Measurements from ENCODE around the gene ASZ1.
"Not testable (repeated sequence)": the region's sequence is repeated elsewhere in the genome, so short reads cannot be mapped to it uniquely, and the experiment has no call there.

Gene ASZ1, protein sequence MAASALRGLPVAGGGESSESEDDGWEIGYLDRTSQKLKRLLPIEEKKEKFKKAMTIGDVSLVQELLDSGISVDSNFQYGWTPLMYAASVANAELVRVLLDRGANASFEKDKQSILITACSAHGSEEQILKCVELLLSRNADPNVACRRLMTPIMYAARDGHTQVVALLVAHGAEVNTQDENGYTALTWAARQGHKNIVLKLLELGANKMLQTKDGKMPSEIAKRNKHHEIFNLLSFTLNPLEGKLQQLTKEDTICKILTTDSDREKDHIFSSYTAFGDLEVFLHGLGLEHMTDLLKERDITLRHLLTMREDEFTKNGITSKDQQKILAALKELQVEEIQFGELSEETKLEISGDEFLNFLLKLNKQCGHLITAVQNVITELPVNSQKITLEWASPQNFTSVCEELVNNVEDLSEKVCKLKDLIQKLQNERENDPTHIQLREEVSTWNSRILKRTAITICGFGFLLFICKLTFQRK

DNA sequence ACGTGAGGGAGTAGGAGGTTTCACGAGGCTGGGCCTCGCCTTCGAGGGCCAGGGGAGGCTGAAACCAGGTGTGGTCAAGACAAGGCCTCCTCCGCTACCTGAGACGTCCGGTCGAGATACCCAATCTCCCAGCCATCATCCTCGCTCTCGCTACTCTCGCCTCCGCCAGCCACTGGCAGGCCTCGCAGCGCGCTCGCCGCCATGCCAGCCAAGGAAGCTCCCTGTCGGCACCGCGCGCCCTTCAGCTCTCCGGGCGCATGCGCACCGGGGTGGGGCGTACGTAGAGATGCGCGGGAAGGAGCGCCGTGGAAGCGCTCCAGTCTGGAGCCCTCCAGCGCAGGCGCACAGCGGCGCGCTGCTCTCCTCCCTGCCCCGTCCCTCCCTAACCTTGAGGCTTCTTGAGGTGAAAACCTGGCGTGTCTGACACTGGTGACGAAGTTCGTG is at the start of gene ASZ1:
TSS of gene ASZ1 (minus strand) at position 236 of the 444 bp plus-strand sequence. CDS start at position 203, 33 bp downstream.
- DNase-seq (ENCODE audit: low read depth in 1 of 2, low spot score in 1 of 2): no peak

DNA sequence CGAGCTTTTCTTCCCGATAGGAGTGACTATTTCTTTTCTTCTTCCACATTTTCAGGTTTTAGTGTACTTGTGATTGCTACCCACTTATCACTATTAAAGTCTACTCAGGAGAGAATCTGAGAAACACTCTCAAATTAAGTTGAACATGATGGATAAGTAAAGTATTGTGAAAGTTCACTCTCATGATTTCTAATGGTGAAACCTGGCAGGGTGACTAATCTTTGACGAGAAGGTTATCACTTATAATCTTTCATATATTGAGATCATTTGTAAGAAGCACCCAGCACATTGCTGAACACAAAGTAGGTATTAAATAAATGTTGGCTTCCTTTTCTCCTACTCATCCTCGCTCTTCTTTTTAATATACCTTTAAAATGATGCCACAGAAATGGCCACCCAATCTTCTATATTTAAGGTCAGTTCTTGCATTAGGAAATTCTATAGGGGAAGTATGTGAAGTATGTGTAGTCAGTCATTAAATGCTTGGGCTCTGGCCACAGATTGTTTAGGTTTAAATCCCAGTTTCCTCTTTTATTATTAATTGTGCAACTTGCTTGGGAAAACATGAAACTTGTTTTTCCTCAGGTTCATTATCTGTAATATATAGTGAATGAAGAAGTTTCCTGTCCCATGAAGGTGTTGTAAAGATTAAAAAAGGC is 49.4 kb upstream of the ASZ1 start:
- DNase-seq (ENCODE audit: low read depth in 1 of 2, low spot score in 1 of 2): no peak

DNA sequence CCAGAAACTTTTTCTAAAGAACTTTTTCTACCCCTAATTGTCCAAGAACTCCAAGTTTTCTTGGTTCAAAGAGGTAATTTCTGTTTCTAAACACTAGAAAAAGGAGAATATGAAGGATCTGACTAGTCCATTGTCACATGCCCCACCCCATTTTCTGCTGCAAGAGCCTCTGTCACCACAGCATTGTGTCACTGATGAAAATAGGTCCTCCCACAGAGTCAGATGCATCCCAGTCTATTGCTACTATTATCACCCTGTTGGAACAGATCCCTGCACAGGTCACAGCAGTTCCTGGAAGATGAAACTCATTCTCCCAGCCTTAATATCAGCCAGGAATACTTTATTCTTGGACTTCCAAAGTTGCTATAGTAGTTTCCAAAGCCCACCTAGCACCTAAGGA is 45.0 kb upstream of the ASZ1 start:
- no peak for DNase-seq (ENCODE audit: low read depth in 1 of 2, low spot score in 1 of 2)

DNA sequence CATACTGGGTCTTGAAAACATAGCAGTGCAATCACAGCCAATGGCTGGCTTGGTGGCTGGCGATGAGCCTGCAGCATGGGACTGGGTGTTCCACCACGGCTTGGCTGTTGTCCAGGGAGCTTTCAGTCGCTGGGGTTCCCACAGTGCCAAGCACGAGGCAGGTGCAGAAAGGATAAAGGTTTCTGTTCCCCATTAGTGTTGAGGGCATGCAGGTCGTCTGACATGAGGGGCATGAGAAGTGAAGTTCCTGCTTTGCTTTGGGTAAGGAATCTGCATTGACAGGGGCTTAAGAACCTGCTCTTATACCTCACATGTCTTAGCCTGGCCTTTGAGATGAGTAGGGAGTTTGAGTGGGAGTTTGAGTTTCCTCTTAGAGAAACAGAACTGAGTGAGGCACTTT is 43.5 kb upstream of the ASZ1 start:
- no peak for DNase-seq (ENCODE audit: low read depth in 1 of 2, low spot score in 1 of 2)

DNA sequence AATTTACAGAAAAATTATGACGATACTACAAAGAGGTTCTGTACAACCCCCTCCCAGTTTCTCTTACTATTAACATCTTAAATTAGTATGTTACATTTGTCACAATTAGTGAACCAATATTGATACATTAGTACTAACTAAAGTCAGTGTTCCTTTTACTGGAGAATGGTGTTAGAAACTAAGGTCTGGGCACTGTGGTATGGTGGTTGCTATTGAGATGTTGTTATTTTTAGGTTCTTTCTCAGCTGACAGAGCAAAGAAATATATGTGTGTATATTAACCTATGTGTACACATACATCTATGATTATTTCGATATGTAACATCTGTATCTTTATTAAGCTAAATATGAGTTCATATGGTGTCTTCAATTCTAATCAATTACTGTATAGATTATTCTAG is 40.9 kb upstream of the ASZ1 start:
- DNase-seq (ENCODE audit: low read depth in 1 of 2, low spot score in 1 of 2): no peak

DNA sequence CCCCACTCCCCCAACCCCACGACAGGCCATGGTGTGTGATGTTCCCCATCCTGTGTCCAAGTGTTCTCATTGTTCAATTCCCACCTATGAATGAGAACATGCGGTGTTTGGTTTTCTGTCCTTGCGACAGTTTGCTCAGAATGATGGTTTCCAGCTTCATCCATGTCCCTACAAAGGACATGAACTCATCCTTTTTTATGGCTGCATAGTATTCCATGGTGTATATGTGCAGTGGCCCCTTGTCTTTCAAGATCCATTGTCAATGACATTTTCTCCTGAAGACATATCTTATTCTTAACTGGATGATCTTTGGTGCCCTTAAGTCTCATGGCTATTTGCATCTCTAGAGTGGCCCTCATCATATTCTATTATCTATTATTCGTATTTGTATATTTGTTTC is 33.5 kb upstream of the ASZ1 start:
- DNase-seq (ENCODE audit: low read depth in 1 of 2, low spot score in 1 of 2): not testable (repeated sequence)

DNA sequence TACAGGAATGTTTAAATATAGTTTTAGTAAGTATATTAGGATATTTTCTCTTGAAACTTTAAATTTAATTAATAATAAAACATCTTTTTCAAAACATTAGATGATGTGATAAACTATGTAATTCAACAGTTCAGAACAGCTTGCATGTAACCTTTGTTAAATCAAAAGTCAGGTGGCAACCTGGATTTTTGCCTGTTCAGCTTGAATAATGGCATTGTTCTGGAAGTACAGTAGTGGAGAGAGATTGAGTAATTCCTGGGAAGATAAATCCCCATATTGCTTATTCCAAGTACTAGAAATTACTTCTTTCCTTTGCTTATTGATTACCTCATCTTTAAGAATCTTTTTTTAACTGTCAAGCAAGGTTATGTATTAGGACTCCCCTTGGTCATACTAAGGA is 32.4 kb upstream of the ASZ1 start:
- DNase-seq (ENCODE audit: low read depth in 1 of 2, low spot score in 1 of 2): no peak

DNA sequence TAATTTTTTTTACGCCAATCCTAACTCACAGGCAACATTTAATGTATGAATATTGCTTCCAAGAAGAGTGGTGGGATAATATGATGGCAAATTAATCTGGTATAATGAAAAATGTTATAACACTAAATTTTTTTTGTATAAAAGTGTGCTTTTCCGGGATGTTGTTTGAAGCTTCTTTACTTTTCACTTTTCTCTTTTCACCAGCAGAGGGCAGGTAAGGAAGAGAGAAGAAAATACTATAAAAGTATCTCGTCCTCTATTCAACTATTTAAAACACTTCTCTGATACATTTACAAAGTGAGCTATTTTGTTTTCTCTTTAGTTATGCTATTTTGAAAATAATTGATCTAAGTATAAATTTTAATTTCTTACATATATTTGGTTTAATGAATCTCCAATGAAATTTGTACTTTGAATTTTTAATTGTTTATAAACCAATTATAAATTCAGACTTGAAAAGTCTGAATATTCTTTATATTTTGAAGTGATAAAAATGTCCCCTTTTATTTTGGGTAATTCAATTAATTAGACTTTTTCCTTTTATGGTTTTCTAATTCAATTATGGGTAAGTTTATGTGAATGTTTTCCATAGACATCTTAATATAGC is 31.8 kb upstream of the ASZ1 start:
- no peak for DNase-seq (ENCODE audit: low read depth in 1 of 2, low spot score in 1 of 2)

DNA sequence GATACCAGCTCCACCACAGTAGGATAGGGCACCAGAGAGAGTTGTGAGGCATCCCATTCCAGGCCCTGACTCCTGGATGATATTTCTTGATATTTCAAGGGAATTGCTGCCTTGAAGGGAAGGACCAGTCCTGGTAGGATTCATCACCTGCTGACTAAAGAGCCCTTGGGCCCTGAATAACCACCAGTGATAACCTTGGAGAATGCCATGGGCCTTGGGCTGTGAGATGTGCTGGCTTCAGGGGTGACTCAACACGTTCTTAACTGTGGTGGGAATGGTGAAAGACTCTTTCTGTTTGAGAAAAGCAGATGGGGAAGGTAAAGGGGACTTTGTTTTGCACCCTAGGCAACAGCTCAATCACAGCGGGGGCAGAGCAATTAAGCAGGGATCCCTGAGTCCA is 21.4 kb upstream of the ASZ1 start:
- DNase-seq (ENCODE audit: low read depth in 1 of 2, low spot score in 1 of 2): no peak

DNA sequence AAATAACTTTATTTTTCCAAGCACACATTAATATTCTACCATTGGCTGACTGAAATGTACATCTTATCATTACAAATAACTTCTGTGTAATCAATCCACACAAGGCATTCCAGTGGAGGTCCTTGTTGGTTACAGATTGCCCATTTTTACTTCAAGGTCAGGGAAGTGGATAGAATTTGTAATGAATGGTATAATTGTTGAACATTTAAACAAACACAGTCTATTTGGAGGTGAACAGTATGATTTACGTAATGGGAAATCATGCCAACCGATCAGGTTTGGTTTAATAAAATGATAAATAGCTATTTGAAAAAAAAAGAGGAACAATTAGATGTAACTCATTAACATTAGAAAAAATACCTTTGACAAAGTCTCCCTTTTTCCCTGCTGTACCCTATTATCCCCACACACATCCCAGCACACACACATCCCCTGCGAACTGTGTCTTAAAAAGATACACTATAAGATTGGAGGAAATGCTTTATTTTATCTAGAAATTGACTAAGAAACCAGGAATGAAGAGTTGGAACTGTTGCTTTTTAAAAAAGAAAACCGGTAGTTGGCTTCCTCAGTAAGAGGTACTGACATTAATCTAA is 19.0 kb upstream of the ASZ1 start:
- no peak for DNase-seq (ENCODE audit: low read depth in 1 of 2, low spot score in 1 of 2)

DNA sequence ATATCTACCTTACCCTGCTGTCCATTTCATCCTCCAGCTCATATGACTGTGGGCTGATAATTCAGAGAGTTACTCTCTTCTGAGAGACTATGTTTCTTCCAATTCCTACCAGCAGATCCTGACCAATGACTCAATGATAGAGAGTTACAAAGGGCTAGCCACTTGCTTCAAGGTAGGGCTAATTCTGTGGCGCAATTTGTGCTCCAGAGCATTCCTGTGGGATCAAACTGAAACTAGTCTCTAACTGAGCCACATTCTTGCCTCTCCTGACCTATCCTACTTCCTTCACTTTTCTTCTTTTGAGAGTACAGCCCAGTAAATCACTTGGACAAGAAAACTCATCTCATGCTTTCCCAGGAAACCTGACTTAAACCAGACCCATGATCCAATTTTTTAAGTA is 17.9 kb upstream of the ASZ1 start:
- DNase-seq (ENCODE audit: low read depth in 1 of 2, low spot score in 1 of 2): no peak

DNA sequence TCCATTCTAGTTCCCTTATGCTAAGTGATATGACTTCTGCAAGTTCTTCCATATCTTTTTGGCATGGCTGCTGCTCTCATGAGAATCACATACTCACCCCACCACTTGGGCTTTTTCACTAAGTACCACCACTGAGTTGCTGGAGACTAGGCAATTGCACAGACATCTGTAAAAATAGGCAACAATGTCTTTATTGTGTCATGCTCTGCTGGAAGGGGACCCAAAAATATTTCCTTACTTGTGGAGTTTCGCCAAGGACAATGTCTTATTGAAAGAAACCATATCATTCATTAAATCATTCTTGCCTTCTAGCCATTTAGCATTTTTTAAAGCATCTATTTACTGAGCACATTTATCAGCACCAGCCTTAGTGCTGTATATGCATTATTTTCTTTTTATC is 17.4 kb upstream of the ASZ1 start:
- no peak for DNase-seq (ENCODE audit: low read depth in 1 of 2, low spot score in 1 of 2)

DNA sequence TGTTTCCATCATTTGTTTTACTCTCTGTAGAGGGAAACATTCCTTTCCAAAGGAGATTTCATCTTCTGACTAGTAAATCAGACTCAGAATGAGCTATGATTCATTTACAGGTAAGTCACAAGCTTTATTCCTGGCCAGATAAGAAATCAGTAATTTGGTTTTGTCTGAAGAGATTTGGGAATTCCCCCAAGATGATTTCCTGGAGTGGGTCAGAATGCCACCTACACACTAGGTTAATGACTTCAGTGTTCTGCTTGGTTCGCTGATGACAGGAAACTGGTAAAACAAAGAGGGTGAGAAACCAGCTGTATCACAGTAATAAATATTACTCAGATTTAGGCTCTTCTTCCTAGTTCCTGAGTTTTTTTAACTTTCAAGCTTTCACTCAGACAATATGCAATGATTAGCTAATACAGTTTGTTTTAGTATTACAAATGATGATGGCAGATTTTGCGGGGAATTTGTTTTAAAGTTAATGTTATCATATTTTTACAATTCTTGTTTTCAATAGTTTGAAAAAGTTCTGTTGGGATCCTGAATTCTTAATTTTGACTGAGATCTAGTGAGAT is 8.3 kb upstream of the ASZ1 start:
- DNase-seq (ENCODE audit: low read depth in 1 of 2, low spot score in 1 of 2): no peak

DNA sequence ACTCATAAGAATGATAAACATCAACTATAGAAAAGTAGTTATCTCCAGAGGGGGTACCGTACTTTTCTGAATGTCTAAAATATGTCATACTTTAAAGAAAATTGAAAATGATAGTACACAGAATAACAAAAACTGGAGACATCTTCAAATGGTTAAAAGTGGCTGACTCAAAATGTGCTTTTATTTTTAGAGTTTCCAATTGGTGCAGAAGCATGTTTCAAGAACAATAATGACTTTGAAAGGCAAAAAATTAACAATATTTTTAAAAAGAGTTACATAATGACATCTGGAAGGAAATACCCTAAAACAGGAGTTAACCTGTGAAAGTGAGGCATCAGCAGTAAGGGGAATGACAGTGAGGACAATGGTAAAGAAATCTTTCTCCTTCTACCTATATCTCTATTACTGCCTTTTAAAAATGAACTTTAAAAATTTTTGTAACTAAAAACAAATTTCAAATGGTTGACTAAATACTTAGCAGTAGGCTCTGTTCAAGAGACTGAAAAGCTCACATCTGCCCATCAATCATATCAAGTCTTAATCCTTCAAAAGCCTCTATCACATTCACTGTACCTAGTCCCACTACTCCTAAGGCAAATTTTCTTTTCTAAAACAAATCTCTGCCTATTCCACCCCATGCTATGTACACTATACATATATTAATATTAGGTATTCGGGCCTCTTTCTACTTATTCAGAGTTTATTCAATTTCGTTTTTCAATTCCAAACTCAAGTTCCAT is 3.0 kb downstream of the ASZ1 start:
- DNase-seq (ENCODE audit: low read depth in 1 of 2, low spot score in 1 of 2): no peak

DNA sequence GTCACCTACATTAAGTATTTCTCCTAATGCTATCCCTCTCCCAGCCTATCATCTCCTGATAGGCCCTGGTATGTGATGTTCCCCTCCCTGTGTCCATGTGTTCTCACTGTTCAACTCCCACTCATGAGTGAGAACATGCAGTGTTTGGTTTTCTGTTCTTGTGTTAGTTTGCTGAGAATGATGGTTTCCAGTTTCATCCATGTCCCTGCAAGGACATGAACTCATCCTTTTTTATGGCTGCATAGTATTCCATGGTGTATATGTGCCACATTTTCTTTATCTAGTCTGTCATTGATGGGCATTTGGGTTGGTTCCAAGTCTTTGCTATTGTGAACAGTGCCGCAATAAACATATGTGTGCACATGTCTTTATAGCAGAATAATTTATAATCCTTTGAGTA is 12.7 kb downstream of the ASZ1 start:
- DNase-seq (ENCODE audit: low read depth in 1 of 2, low spot score in 1 of 2): not testable (repeated sequence)

DNA sequence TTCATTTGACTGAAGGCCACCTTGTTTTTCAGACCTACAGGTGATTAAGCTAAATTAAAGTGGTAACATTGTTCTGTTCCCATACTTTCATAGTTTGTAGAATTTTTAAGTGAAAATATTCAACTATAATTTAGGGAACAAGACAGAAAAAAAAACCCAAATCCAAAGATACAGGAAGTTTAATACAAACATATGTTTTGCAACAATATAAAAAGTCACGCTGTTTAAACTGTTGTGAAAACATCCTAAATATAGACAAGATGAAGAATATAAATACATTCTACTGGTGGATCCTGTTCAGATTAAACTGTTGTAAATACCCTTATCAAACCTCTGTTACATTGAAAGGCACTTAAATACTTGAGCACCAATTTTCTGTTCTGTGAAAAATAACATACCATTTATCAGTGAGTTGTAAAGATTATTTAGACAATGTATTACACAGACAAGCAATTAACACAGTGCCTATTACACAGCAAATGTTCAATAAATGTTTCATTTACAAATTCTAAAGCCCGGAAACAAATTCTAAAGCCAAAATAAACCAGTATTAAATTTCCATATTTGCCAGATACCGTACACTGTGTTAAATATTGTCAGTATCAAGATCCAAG is 14.2 kb downstream of the ASZ1 start:
- DNase-seq (ENCODE audit: low read depth in 1 of 2, low spot score in 1 of 2): no peak

DNA sequence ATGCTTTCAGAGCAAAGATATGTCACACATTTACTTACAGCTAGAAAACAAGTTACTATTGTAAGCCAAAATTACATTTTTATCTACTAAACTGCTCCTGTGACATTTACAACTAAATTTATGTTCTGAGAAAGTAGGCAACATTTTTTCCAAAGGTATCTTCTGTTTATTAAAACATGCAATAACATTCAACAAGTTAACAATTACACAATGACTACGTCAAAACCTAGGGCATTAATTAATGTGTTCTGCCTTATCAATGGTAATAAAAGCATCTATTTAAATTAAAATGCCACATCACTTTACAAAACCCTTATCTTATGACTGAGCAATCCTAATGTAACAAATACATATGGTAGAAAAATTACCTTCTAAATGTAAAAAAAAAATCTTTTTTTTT is 14.9 kb downstream of the ASZ1 start:
- DNase-seq (ENCODE audit: low read depth in 1 of 2, low spot score in 1 of 2): no peak

DNA sequence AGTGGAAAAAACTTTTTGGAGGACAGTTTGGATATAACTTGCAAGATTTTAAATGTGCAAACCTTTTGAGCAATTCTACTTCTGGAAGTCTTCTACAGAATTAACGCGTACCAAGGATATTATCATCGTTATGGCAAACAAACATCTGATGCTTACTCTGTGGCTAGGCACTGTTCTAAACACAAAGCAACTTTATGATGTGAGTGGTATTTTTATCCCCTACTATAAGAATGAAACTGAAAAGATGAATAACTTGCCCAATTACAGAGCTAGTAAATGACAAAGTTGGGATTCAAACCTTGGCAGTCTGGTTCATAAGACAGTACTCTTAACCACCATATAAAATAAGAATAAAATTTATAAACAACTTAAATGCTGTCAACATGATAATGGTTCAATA is 15.8 kb downstream of the ASZ1 start:
- no peak for DNase-seq (ENCODE audit: low read depth in 1 of 2, low spot score in 1 of 2)

DNA sequence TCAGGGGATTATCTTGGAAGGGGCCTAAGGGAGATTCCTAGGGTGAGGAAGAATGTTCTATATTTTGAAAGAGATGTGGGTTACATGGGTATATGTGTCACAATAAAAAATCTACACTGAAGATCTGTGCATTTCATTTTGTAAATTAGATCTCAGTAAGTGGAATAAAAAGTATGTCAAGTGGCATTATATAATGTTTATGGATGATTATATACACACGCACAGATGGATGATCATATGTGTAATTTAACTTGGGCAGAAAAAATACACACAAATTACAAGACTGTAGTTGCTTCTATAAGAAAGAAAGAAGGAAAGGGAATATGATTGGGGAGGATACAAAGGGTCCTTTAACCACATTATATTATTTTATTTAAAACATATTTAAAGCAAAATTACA is 18.5 kb downstream of the ASZ1 start:
- DNase-seq (ENCODE audit: low read depth in 1 of 2, low spot score in 1 of 2): no peak

DNA sequence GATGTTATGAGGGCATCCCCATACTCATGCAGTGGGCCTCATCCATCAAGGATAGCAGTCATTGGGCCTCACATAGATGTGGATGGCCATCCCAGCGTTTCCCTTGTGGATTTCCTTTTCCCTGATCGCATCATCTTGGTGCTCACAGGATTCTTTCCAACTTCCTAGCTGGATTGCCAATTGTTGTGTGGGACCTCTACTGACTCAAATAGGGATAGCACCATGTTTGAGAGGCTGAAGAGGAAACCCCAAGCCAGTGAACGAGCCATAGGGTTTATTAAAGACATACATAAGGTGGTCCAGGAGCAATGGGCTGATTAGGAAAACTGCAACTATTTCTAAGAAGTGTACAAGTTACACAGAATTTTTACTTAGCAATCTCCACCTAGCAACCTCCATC is 21.8 kb downstream of the ASZ1 start:
- DNase-seq (ENCODE audit: low read depth in 1 of 2, low spot score in 1 of 2): no peak
